ENCODE data around the gene BATF3. TPM values are rescaled to one million over a fixed set of nuclear protein-coding genes. Genes with fewer than 3 reads are reported as not detected.

The BATF3 gene
- total RNA-seq, 1 experiment from 2014 or later = 2.1 TPM

DNA sequence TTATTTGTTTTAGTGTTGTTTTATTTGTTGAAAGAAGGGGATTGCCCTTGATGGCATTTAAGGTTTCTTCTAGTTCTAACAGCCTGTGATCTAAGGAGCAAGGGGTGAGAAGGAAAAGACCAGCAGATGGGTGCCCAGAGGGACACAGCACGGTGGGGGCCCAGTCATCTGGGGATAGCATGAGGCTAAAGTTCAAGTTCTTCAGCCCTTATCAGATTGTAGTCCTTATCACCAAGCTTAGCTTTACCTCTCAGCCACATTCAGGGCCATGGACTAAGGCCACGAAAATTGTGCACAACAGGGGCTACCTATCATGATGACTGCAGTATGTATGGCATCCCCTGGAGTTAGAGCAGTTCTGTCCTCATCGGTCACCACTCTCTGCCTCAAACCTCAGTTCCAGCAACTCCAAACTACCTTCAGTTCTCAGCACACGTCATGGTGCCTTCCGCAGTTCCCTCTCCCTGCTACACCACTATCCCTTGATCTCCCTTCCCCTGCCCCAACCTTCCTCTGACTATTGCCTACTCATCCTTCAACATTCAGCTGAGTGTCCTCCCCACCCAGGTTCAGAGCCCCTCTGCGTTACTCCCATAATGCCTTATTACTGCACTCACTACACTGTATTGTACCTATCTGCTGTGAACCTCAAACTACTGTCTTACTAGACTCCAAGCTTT lies 54.6 kb downstream of the BATF3 start:
- Mint-ChIP-seq H3K9me3 (no peaks in the 10 kb centered on the region), H3K4me1 (no peaks in the 10 kb centered on the region), H3K36me3 (ENCODE audit: insufficient read depth in 1 of 3, low read depth in 3 of 3) (no peaks in the 10 kb centered on the region), H3K4me3 (no peak overlapping the region), H3K27me3 (ENCODE audit: low read depth) (peaks cover 16% of the 10 kb centered on the region), H3K27ac (no peak overlapping the region)
- TF ChIP-seq, protein P1, sequence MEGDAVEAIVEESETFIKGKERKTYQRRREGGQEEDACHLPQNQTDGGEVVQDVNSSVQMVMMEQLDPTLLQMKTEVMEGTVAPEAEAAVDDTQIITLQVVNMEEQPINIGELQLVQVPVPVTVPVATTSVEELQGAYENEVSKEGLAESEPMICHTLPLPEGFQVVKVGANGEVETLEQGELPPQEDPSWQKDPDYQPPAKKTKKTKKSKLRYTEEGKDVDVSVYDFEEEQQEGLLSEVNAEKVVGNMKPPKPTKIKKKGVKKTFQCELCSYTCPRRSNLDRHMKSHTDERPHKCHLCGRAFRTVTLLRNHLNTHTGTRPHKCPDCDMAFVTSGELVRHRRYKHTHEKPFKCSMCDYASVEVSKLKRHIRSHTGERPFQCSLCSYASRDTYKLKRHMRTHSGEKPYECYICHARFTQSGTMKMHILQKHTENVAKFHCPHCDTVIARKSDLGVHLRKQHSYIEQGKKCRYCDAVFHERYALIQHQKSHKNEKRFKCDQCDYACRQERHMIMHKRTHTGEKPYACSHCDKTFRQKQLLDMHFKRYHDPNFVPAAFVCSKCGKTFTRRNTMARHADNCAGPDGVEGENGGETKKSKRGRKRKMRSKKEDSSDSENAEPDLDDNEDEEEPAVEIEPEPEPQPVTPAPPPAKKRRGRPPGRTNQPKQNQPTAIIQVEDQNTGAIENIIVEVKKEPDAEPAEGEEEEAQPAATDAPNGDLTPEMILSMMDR (conservative IDR thresholded peaks at IDR 0.05) = no peak
- no peak for DNase-seq
- H3T11ph ChIP-seq (ENCODE audit: low read length) = no peak overlapping the region
- no peaks in the 10 kb centered on the region for H3K9me3 ChIP-seq (ENCODE audit: control insufficient read depth, low read depth, low read length)
- H4K91ac ChIP-seq (ENCODE audit: insufficient read length, low read depth, low read length) = no peak overlapping the region
- H2BK15ac ChIP-seq (ENCODE audit: low read depth, low read length) = no peak overlapping the region
- no peaks in the 10 kb centered on the region for H4K20me1 ChIP-seq (ENCODE audit: control insufficient read depth, insufficient read depth, insufficient read length)
- H4K5ac ChIP-seq (ENCODE audit: insufficient read length, low read depth, low read length) = no peak overlapping the region
- WGBS (ENCODE audit: extremely low coverage, insufficient read length, low lambda C conversion rate) = no CpG with 5 or more reads among the region's 6 CpGs
- H3K79me1 ChIP-seq (ENCODE audit: insufficient read depth, low read depth, low read length, poor library complexity, severe bottlenecking) = no peaks in the 10 kb centered on the region
- no peak overlapping the region for H3K9ac ChIP-seq (ENCODE audit: extremely low read depth, insufficient read length, low read length)
- H3K27ac ChIP-seq (ENCODE audit: insufficient read length, low read depth, low read length) = no peak overlapping the region
- H3K14ac ChIP-seq (ENCODE audit: insufficient read depth, low read length) = no peak overlapping the region; the same call in 1 of the 2 replicates
- no peak overlapping the region for H4K8ac ChIP-seq (replicated peaks; ENCODE audit: insufficient read length, low read depth, low read length)
- H2BK20ac ChIP-seq (ENCODE audit: low read depth, low read length, poor library complexity, severe bottlenecking) = no peak overlapping the region
- H2BK5ac ChIP-seq (ENCODE audit: insufficient read length, low read length) = no peak overlapping the region
- no peak overlapping the region for H2BK120ac ChIP-seq (ENCODE audit: low read depth, low read length, poor library complexity, severe bottlenecking)
- no peaks in the 10 kb centered on the region for H3K4me1 ChIP-seq (ENCODE audit: insufficient read depth, low read length)
- H3K27me3 ChIP-seq (ENCODE audit: insufficient read depth, low read length) = no peaks in the 10 kb centered on the region
- H2AFZ ChIP-seq (ENCODE audit: low read length) = no peak overlapping the region
- no peak overlapping the region for H3K18ac ChIP-seq (ENCODE audit: insufficient read length, low read depth, low read length)
- H2AK5ac ChIP-seq (ENCODE audit: insufficient read length, low read length) = no peak overlapping the region
- H3K23ac ChIP-seq (ENCODE audit: insufficient read length, low read depth, low read length) = no peak overlapping the region
- H2BK12ac ChIP-seq (ENCODE audit: insufficient read length, low read depth, low read length) = no peak overlapping the region
- no peak overlapping the region for H3K4ac ChIP-seq (ENCODE audit: low read depth, low read length)
- no peaks in the 10 kb centered on the region for H3K79me2 ChIP-seq (ENCODE audit: insufficient read depth, low read length)
- H3K23me2 ChIP-seq (ENCODE audit: insufficient read length, low read depth, low read length, poor library complexity, severe bottlenecking) = no peaks in the 10 kb centered on the region
- H3K4me2 ChIP-seq (ENCODE audit: insufficient read depth, insufficient read length, low read length) = no peak overlapping the region
- no peak overlapping the region for H3K56ac ChIP-seq (ENCODE audit: insufficient read length, low read depth, low read length)
